Loucy (cell line): ENCODE data around the gene AAMDC.

Experiments
- H2AFZ ChIP-seq: fragments of 200-600 bp; sonication (generic); 2 replicates; pipeline ENCODE4 v1.6.0; 2016; ENCODE audit warnings: antibody characterized with exemption, mild to moderate bottlenecking, low read length, moderate library complexity
- H3F3A ChIP-seq: fragments of 200-600 bp; 2 replicates; pipeline ENCODE4 v1.6.0; 2016; ENCODE audit warnings: antibody characterized with exemption, low read depth, mild to moderate bottlenecking
- H3K27me3 ChIP-seq: fragments of 200-600 bp; sonication (generic); 2 replicates; pipeline ENCODE4 v1.6.1; 2014; ENCODE audit warnings: low read length, mild to moderate bottlenecking; ENCODE audit not compliant: insufficient read depth, poor library complexity, severe bottlenecking
- H3K36me3 ChIP-seq: fragments of 200-600 bp; sonication (generic); 2 replicates; pipeline ENCODE4 v1.6.1; 2016; ENCODE audit warnings: low read length; ENCODE audit not compliant: insufficient read depth
- H3K4me1 ChIP-seq: fragments of 200-600 bp; sonication (generic); 2 replicates; pipeline ENCODE4 v1.5.1; 2014; ENCODE audit warnings: low read length, mild to moderate bottlenecking; ENCODE audit not compliant: insufficient read depth, poor library complexity, severe bottlenecking
- H3K4me2 ChIP-seq: fragments of 200-600 bp; sonication (generic); 2 replicates; pipeline ENCODE4 v1.6.0; 2014; ENCODE audit warnings: antibody characterized with exemption, low read length, low read depth, mild to moderate bottlenecking; ENCODE audit not compliant: poor library complexity, severe bottlenecking
- H3K4me3 ChIP-seq: fragments of 200-600 bp; sonication (generic); 2 replicates; pipeline ENCODE4 v1.5.1; 2014; ENCODE audit warnings: low read length, mild to moderate bottlenecking, mixed read lengths; ENCODE audit not compliant: poor library complexity, severe bottlenecking
- H3K79me2 ChIP-seq: fragments of 200-600 bp; sonication (generic); 2 replicates; pipeline ENCODE4 v1.6.1; 2014; ENCODE audit warnings: low read length; ENCODE audit not compliant: insufficient read depth
- H3K9ac ChIP-seq: fragments of 200-600 bp; sonication (generic); 2 replicates; pipeline ENCODE4 v1.6.0; 2014; ENCODE audit warnings: mild to moderate bottlenecking, low read depth, low read length, moderate library complexity; ENCODE audit not compliant: poor library complexity, severe bottlenecking
- H3K9me2 ChIP-seq: fragments of 200-600 bp; sonication (generic); replicated peaks from 2 replicates; pipeline ENCODE4 v1.6.1; 2016; ENCODE audit warnings: low read depth, low read length, mixed read lengths
- H3K9me3 ChIP-seq: fragments of 200-600 bp; sonication (generic); 2 replicates; pipeline ENCODE4 v1.6.1; 2014; ENCODE audit warnings: mild to moderate bottlenecking, antibody characterized with exemption, low read length, low read depth; ENCODE audit not compliant: insufficient read depth
- H4K20me1 ChIP-seq: fragments of 200-600 bp; sonication (generic); 2 replicates; pipeline ENCODE4 v1.6.0; 2014; ENCODE audit warnings: antibody characterized with exemption, low read length, mild to moderate bottlenecking; ENCODE audit not compliant: insufficient read depth, poor library complexity, severe bottlenecking
- CTCF ChIP-seq: fragments of 200-600 bp; sonication (generic); conservative IDR thresholded peaks from 2 replicates; pipeline ENCODE4 v1.5.1; 2014; ENCODE audit warnings: mild to moderate bottlenecking, antibody characterized with exemption, low read length
- EZH2phosphoT487 ChIP-seq: fragments of 200-600 bp; IDR thresholded peaks from 2 replicates; pipeline ENCODE4 v1.6.1; 2018; ENCODE audit warnings: antibody characterized with exemption, mild to moderate bottlenecking, moderate library complexity, borderline replicate concordance

AAMDC gene

GRCh38 chr11:77800449-77800848, 20.5 kb upstream of the AAMDC start:
- no peak overlapping the region for H3K4me2 ChIP-seq
- H3K9me2 ChIP-seq, result no peaks in the 10 kb centered on the region
- peaks cover 98% of the 10 kb centered on the region for H3K79me2 ChIP-seq
- H3K27me3 ChIP-seq, result no peaks in the 10 kb centered on the region
- H4K20me1 ChIP-seq, result peaks cover 72% of the 10 kb centered on the region
- no peak overlapping the region for H3K4me3 ChIP-seq
- H2AFZ ChIP-seq, result no peak overlapping the region
- peaks cover 3% of the 10 kb centered on the region; the same call in 1 of the 2 replicates for H3F3A ChIP-seq
- no peaks in the 10 kb centered on the region for H3K36me3 ChIP-seq
- TF ChIP-seq CTCF, result no peak
- no peak for TF ChIP-seq EZH2phosphoT487
- no peaks in the 10 kb centered on the region for H3K9me3 ChIP-seq
- H3K4me1 ChIP-seq, result no peaks in the 10 kb centered on the region
- no peak overlapping the region for H3K9ac ChIP-seq

GRCh38 chr11:77801477-77801876, 19.5 kb upstream of the AAMDC start:
- Histone ChIP-seq H3K27me3 (no peaks in the 10 kb centered on the region), H3K9ac (no peak overlapping the region), H3K79me2 (peaks cover 98% of the 10 kb centered on the region), H2AFZ (no peak overlapping the region), H3F3A (peaks cover 3% of the 10 kb centered on the region; the same call in 1 of the 2 replicates), H3K9me3 (no peaks in the 10 kb centered on the region), H3K36me3 (no peaks in the 10 kb centered on the region), H3K4me3 (no peak overlapping the region), H4K20me1 (peaks cover 77% of the 10 kb centered on the region), H3K9me2 (no peaks in the 10 kb centered on the region), H3K4me2 (no peak overlapping the region), H3K4me1 (no peaks in the 10 kb centered on the region)
- TF ChIP-seq CTCF, result no peak

- Histone ChIP-seq H3K79me2 (peaks cover 93% of the 10 kb centered on the region), H3K9me2 (no peaks in the 10 kb centered on the region), H3K27me3 (no peaks in the 10 kb centered on the region), H3K36me3 (peaks cover 10% of the 10 kb centered on the region; the same call in 1 of the 2 replicates), H3K4me1 (peaks cover 4% of the 10 kb centered on the region), H3K4me2 (no peak overlapping the region), H3F3A (no peaks in the 10 kb centered on the region), H2AFZ (no peak overlapping the region), H3K4me3 (no peak overlapping the region), H4K20me1 (peaks cover 83% of the 10 kb centered on the region), H3K9ac (no peak overlapping the region), H3K9me3 (no peaks in the 10 kb centered on the region)
- TF ChIP-seq EZH2phosphoT487 (no peak), CTCF (no peak)
Measured at GRCh38 chr11:77806415-77806814, 14.5 kb upstream of the AAMDC start.
